CD14-positive monocyte (primary cell): ENCODE measurements around the gene TSPAN18. TPM values are rescaled to one million over a fixed set of nuclear protein-coding genes. Genes with fewer than 3 reads are reported as not detected.

Experiments used
- DNase-seq, 3 donors: peaks; one replicate each; pipeline ENCODE4 v3.0.0-alpha.2; 2011 to 2022
- H2AFZ ChIP-seq: 2 replicates; pipeline ENCODE4 v1.6.0; 2012; ENCODE audit warnings: mild to moderate bottlenecking, low read depth, low read length, inconsistent platforms; ENCODE audit not compliant: insufficient read depth, poor library complexity, severe bottlenecking
- H3K27ac ChIP-seq, 2 donors: 1 replicate in 1 of 2; 2 replicates in 1 of 2; pipeline ENCODE4 v1.5.1; 2012 to 2013; ENCODE audit warnings: low read length in 2 of 2, control low read depth in 1 of 2, inconsistent platforms in 1 of 2, low read depth in 1 of 2, mild to moderate bottlenecking in 1 of 2
- H3K27me3 ChIP-seq, 2 donors: one replicate each; pipeline versions ENCODE4 v1.6.0 to v1.6.1; 2011 to 2013; ENCODE audit warnings: low read length in 2 of 2; ENCODE audit not compliant: control insufficient read depth in 2 of 2, insufficient read depth in 2 of 2
- H3K36me3 ChIP-seq, 2 donors: replicated peaks in 1 of 2; 1 replicate in 1 of 2; 2 replicates in 1 of 2; pipeline versions ENCODE4 v1.5.1 to v1.6.1; 2012 to 2013; ENCODE audit warnings: low read length in 2 of 2, control low read depth in 1 of 2, inconsistent platforms in 1 of 2, mild to moderate bottlenecking in 1 of 2; ENCODE audit not compliant: insufficient read depth in 2 of 2, control insufficient read depth in 1 of 2
- H3K4me1 ChIP-seq, 2 donors: 1 replicate in 1 of 2; 2 replicates in 1 of 2; pipeline versions ENCODE4 v1.5.1 to v1.6.1; 2012 to 2013; ENCODE audit warnings: low read length in 2 of 2, control low read depth in 1 of 2, inconsistent platforms in 1 of 2, mild to moderate bottlenecking in 1 of 2, moderate library complexity in 1 of 2; ENCODE audit not compliant: insufficient read depth in 2 of 2, control insufficient read depth in 1 of 2
- H3K4me2 ChIP-seq: replicated peaks from 2 replicates; pipeline ENCODE3; 2012; ENCODE audit warnings: low read length, moderate library complexity, mild to moderate bottlenecking; ENCODE audit not compliant: poor library complexity, severe bottlenecking; ENCODE audit errors: extremely low read depth
- H3K4me3 ChIP-seq, 3 experiments: fragments of 200-600 bp in 1 of 3; sonication (generic) in 1 of 3; replicated peaks in 1 of 3; 1 replicate in 2 of 3; 2 replicates in 1 of 3; pipeline ENCODE4 v1.5.1; 2011 to 2013; ENCODE audit warnings: low read length in 3 of 3, mild to moderate bottlenecking in 3 of 3, control low read depth in 2 of 3, low read depth in 2 of 3, inconsistent platforms in 1 of 3, moderate library complexity in 1 of 3
- H3K79me2 ChIP-seq: 2 replicates; pipeline ENCODE4 v1.6.0; 2012; ENCODE audit warnings: mild to moderate bottlenecking, control low read depth, inconsistent platforms, low read length, moderate library complexity; ENCODE audit not compliant: insufficient read depth
- H3K9ac ChIP-seq: 2 replicates; pipeline ENCODE4 v1.6.0; 2017; ENCODE audit warnings: low read length, mild to moderate bottlenecking; ENCODE audit not compliant: insufficient read depth, poor library complexity, severe bottlenecking
- H3K9me3 ChIP-seq, 2 donors: replicated peaks in 1 of 2; 1 replicate in 1 of 2; 2 replicates in 1 of 2; pipeline versions ENCODE4 v1.5.1 to v1.6.1; 2012 to 2013; ENCODE audit warnings: low read length in 2 of 2, control low read depth in 1 of 2; ENCODE audit not compliant: control insufficient read depth in 1 of 2, insufficient read depth in 1 of 2
- H4K20me1 ChIP-seq: 2 replicates; pipeline ENCODE4 v1.6.0; 2012; ENCODE audit warnings: mild to moderate bottlenecking, low read length, control low read depth, moderate library complexity; ENCODE audit not compliant: insufficient read depth
- H3K27ac Mint-ChIP-seq, 7 donors: one replicate each; pipeline ENCODE4 v1.8.0; 2020; ENCODE audit warnings: mild to moderate bottlenecking in 7 of 7, mixed read lengths in 7 of 7, moderate library complexity in 6 of 7, inconsistent platforms in 2 of 7
- H3K27me3 Mint-ChIP-seq, 3 donors: one replicate each; pipeline ENCODE4 v1.8.0; 2021 to 2022; ENCODE audit warnings: low read depth in 3 of 3, mild to moderate bottlenecking in 3 of 3, mixed read lengths in 3 of 3, moderate library complexity in 3 of 3, inconsistent platforms in 1 of 3
- H3K36me3 Mint-ChIP-seq, 2 donors: one replicate each; pipeline ENCODE4 v1.8.0; 2020; ENCODE audit warnings: mixed read lengths in 2 of 2, inconsistent platforms in 1 of 2, mild to moderate bottlenecking in 1 of 2
- H3K4me1 Mint-ChIP-seq: one replicate; pipeline ENCODE4 v1.8.0; 2020; ENCODE audit warnings: mild to moderate bottlenecking, mixed read lengths
- H3K4me3 Mint-ChIP-seq, 2 donors: one replicate each; pipeline ENCODE4 v1.8.0; 2020; ENCODE audit warnings: mild to moderate bottlenecking in 2 of 2, mixed read lengths in 2 of 2, moderate library complexity in 1 of 2
- H3K9me3 Mint-ChIP-seq, 7 donors: one replicate each; pipeline ENCODE4 v1.8.0; 2020 to 2022; ENCODE audit warnings: mixed read lengths in 7 of 7, mild to moderate bottlenecking in 6 of 7, moderate library complexity in 6 of 7, inconsistent platforms in 2 of 7
- CTCF ChIP-seq: fragments of 200-600 bp; IDR thresholded peaks from one replicate; pipeline ENCODE4 v1.8.0; 2022; ENCODE audit warnings: antibody characterized with exemption, mild to moderate bottlenecking
- WGBS: methylation state at CpG from one replicate; pipeline ENCODE4 v1.1.5; 2013; ENCODE audit warnings: missing lambda C conversion rate; ENCODE audit not compliant: insufficient coverage; 5-methylcytosine and 5-hydroxymethylcytosine counted together
- intact Hi-C, 2 donors: fragments of 100-400 bp; cut with micrococcal nuclease; formaldehyde crosslinking; loops; one replicate each; pipeline versions ENCODE4 v1.15.0 to v1.15.1; 2023
- polyA plus RNA-seq, 3 donors: library from polyadenylated mRNA; depleted of rRNA in 1 of 3; unstranded in 2 of 3; stranded (reverse) in 1 of 3; fragments of 300-500 nt in 2 of 3; fragments of >200 nt in 1 of 3; fragmentation: Illumina TruSeq in 2 of 3; gene quantifications; 1 replicate in 2 of 3; 2 replicates in 1 of 3; pipeline ENCODE4 v1.2.3, GENCODE V29; 2012 to 2021

The TSPAN18 gene
- polyA plus RNA-seq, 3 donors, result not detected

GRCh38 chr11:44928816-44929215, 202.1 kb downstream of the TSPAN18 start:
- no peak overlapping the region for H3K4me2 ChIP-seq
- no CpG with 5 or more reads among the region's 4 CpGs for WGBS

GRCh38 chr11:44930588-44931302, 204.0 kb downstream of the TSPAN18 start:
- H3K36me3 Mint-ChIP-seq, result peaks cover 14 to 17% of the 10 kb centered on the region in 2 donors
- no peaks in the 10 kb centered on the region for H3K9me3 Mint-ChIP-seq
- H3K4me1 ChIP-seq, result no peaks in the 10 kb centered on the region
- TF ChIP-seq CTCF, result no peak
- intact Hi-C loops, result loop anchor here in 1 of 2 donors (10.0 kb wide), 1 partner anchor 404 kb away; no protein-coding TSS in a partner anchor
- H3K4me2 ChIP-seq, result no peak overlapping the region
- H3K36me3 ChIP-seq, result peaks cover 4 to 19% of the 10 kb centered on the region in 2 donors
- no peaks in the 10 kb centered on the region for H4K20me1 ChIP-seq
- H3K4me1 Mint-ChIP-seq, result no peaks in the 10 kb centered on the region
- DNase-seq, result no peak
- H3K27me3 Mint-ChIP-seq, result peaks cover 3 to 5% (median 5%) of the 10 kb centered on the region in 3 donors
- no peaks in the 10 kb centered on the region for H3K27me3 ChIP-seq
- no peaks in the 10 kb centered on the region for H3K79me2 ChIP-seq
- H3K4me3 ChIP-seq, result no peak overlapping the region
- no peak overlapping the region for H2AFZ ChIP-seq
- no peak overlapping the region for H3K9ac ChIP-seq
- 82% methylated on average over 9 of the region's 13 CpGs for WGBS
- H3K9me3 ChIP-seq, result no peaks in the 10 kb centered on the region
- no peak overlapping the region for H3K27ac ChIP-seq
- no peak overlapping the region for H3K27ac Mint-ChIP-seq
- no peak overlapping the region for H3K4me3 Mint-ChIP-seq

More at GRCh38 chr11:44928816-44929215, 202.1 kb downstream of the TSPAN18 start:
- Mint-ChIP-seq H3K4me1 (no peaks in the 10 kb centered on the region), H3K4me3 (no peak overlapping the region), H3K27ac (no peak overlapping the region), H3K36me3 (peaks cover under 1% of the 10 kb centered on the region in 2 donors), H3K27me3 (peaks cover 5 to 7% (median 7%) of the 10 kb centered on the region in 3 donors), H3K9me3 (no peaks in the 10 kb centered on the region)
- H3K36me3 ChIP-seq, result peaks cover 0 to 3% of the 10 kb centered on the region in 2 donors
- no peaks in the 10 kb centered on the region for H3K4me1 ChIP-seq
- no peaks in the 10 kb centered on the region for H3K27me3 ChIP-seq
- intact Hi-C loops, result no loop called here
- TF ChIP-seq CTCF, result no peak
- no peak overlapping the region for H3K9ac ChIP-seq
- no peak overlapping the region for H3K27ac ChIP-seq
- H2AFZ ChIP-seq, result no peak overlapping the region
- DNase-seq, result no peak
- H3K9me3 ChIP-seq, result no peaks in the 10 kb centered on the region
- H4K20me1 ChIP-seq, result no peaks in the 10 kb centered on the region
- H3K4me3 ChIP-seq, result no peak overlapping the region
- no peaks in the 10 kb centered on the region for H3K79me2 ChIP-seq
